Activated CD8-positive, alpha-beta memory T cell treated with anti-CD3 and anti-CD28 coated beads, Interleukin-2, amount 10 ng/mL, durations not matched to agents 7 days and 5 days (primary cell): Measurements from ENCODE around the gene KHDC3L. TPM values are rescaled to one million over a fixed set of nuclear protein-coding genes. Genes with fewer than 3 reads are reported as not detected.

Experiments used
- ATAC-seq: fragments of 150-1000 bp; cut with Tn5 transposase; one replicate; pipeline ENCODE4 v1.10.0; 2021; ENCODE audit warnings: moderate library complexity
- CTCF ChIA-PET: fragments of 350-600 bp; sonication (Branson Sonifier 250); formaldehyde crosslinking; loops from one replicate; lab custom pipeline; 2021; ENCODE audit warnings: antibody characterized with exemption; lab: Charles Lee
- DNase-seq: peaks from one replicate; pipeline ENCODE4 v3.0.0-alpha.2; 2020
- H3K27ac Mint-ChIP-seq: one replicate; pipeline ENCODE4 v1.8.0; 2021; ENCODE audit warnings: mild to moderate bottlenecking, mixed read lengths
- H3K27me3 Mint-ChIP-seq: one replicate; pipeline ENCODE4 v1.8.0; 2021; ENCODE audit warnings: mixed read lengths
- H3K36me3 Mint-ChIP-seq: one replicate; pipeline ENCODE4 v1.8.0; 2021; ENCODE audit warnings: mild to moderate bottlenecking, mixed read lengths
- H3K4me1 Mint-ChIP-seq: one replicate; pipeline ENCODE4 v1.8.0; 2021; ENCODE audit warnings: mixed read lengths
- H3K4me3 Mint-ChIP-seq: one replicate; pipeline ENCODE4 v1.8.0; 2021; ENCODE audit warnings: mild to moderate bottlenecking, moderate library complexity, mixed read lengths
- H3K9me3 Mint-ChIP-seq: one replicate; pipeline ENCODE4 v1.8.0; 2022; ENCODE audit warnings: low read depth, mixed read lengths
- total RNA-seq, 2 experiments: library from RNA; stranded (reverse); gene quantifications; one replicate each; pipeline ENCODE4 v1.2.3, GENCODE V29; 2021

KHDC3L gene
- not detected for total RNA-seq

DNA sequence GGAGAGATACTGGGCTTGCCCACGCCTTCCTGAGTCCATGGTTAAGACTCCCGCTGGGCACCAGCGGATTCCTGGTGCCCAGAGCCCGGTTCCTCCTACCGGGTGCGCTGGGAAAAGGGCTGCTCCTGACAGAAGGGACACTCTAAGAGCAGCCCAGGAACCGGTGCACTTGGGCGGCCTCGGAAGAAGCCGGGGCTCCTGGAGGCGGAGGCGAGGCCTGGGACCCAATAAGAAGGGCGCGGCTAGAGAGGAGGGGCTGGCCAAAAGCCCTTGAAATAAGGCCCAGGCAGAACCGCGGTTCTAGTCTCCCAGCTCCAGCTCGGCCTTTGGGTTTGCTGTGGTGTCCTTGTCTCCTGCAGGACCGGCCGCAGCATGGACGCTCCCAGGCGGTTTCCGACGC, at the start of gene KHDC3L:
Gene KHDC3L, plus strand, starts transcription at position 301 of the 400 bp plus-strand sequence. Its CDS starts 72 bp downstream, at position 373.
- H3K36me3 Mint-ChIP-seq, result no peaks in the 10 kb centered on the region
- no peak for DNase-seq
- H3K9me3 Mint-ChIP-seq, result no peaks in the 10 kb centered on the region
- no peak within 1 kb of the TSS for H3K27ac Mint-ChIP-seq
- no peak for ATAC-seq
- peaks cover 2% of the 10 kb centered on the region for H3K27me3 Mint-ChIP-seq
- CTCF ChIA-PET, result no interaction called here
- H3K4me3 Mint-ChIP-seq, result no peak within 1 kb of the TSS
- H3K4me1 Mint-ChIP-seq, result no peaks in the 10 kb centered on the region

DNA sequence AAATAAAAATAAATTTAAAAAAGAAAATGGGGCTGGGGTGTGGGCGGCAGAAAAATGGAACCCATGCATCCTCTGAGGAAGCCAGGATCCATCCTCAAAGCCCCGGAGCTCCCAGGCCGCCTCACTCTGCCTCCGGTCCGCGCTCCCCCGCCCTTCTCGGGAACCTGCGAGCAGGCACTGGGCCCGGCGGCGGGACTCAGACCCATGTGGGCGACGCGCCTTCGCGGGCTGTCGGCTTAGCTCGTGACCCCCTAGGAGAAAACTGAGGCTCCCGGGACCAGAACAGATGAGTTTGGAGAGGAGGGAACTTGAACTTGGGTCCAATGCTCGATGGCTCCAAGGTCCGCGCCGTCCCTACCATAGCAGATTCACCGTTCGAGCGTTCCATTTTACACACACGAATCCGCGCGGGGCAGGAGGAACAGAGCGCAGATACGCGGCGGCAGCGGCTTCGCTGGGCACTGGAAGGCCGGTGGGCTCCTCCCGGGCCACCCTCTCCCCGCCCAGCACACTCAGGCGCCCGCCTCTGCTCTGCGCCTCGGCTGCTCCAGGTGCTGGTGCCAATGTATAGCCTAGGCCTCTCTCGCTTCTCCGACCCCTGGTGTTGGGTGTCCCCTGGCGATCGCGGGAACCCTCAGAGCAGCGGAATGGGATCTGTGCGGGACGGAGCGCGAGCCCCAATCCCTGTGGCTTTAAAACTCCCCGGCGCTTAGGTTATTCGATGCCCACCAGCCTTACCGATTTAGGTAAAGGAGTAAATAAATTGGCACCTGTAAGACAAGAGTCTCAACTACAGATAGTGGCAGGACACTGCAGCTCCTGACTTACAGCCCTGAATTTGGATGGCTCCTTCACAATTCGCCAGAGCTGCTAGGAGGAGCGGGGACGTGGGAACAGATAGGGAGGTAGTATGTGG, 47.6 kb upstream of the KHDC3L start:
- peaks cover 9% of the 10 kb centered on the region for H3K4me1 Mint-ChIP-seq
- H3K4me3 Mint-ChIP-seq, result no peak overlapping the region
- H3K36me3 Mint-ChIP-seq, result peaks cover 8% of the 10 kb centered on the region
- no peak for ATAC-seq
- no peak overlapping the region for H3K27ac Mint-ChIP-seq
- CTCF ChIA-PET, result interaction anchor here (2.7 kb wide), 1 partner anchor 12 kb away, joined by 13 read pairs; no protein-coding TSS in a partner anchor
- peaks cover 57% of the 10 kb centered on the region for H3K27me3 Mint-ChIP-seq
- DNase-seq, result no peak
- H3K9me3 Mint-ChIP-seq, result no peaks in the 10 kb centered on the region

DNA sequence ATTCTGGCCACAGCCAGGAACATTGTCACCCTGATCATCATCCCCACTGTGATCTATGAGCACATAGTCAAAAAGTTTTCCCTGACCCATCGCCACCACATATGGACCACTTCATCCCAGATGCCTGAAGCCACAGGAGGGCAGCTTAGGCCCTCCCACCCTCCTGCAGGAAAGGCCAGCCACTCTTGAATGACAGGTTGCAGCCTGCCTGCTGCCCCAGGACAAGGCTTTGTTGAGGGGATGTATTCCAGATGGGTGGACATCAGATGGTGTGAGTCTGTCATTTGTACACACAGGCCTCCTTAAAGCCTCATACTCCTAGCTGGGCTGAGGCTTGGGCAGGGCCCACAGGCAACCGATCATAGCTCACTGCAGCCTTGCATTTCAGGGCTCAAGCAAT, 39.1 kb upstream of the KHDC3L start:
- Mint-ChIP-seq H3K4me3 (no peak overlapping the region), H3K9me3 (no peaks in the 10 kb centered on the region), H3K36me3 (no peaks in the 10 kb centered on the region), H3K27me3 (peaks cover 16% of the 10 kb centered on the region), H3K4me1 (peaks cover 2% of the 10 kb centered on the region), H3K27ac (no peak overlapping the region)
- ATAC-seq (no peak), DNase-seq (no peak)
- CTCF ChIA-PET, result interaction anchor here (0.8 kb wide), 1 partner anchor 912 kb away, joined by 3 read pairs; no protein-coding TSS in a partner anchor

GRCh38 chr6:73325656-73326055, 36.8 kb upstream of the KHDC3L start:
- Mint-ChIP-seq H3K9me3 (no peaks in the 10 kb centered on the region), H3K4me3 (no peak overlapping the region), H3K36me3 (no peaks in the 10 kb centered on the region)

GRCh38 chr6:73328790-73329189, 33.7 kb upstream of the KHDC3L start:
- no peaks in the 10 kb centered on the region for H3K36me3 Mint-ChIP-seq
- CTCF ChIA-PET, result interaction anchor here (0.6 to 4.0 kb wide), 9 partner anchors 10 to 920 kb away, joined by 3 to 20 read pairs (median 3); no protein-coding TSS in a partner anchor
- ATAC-seq (no peak), DNase-seq (no peak)
- peaks cover 42% of the 10 kb centered on the region for H3K27me3 Mint-ChIP-seq
- peaks cover 10% of the 10 kb centered on the region for H3K4me1 Mint-ChIP-seq
- H3K27ac Mint-ChIP-seq, result no peak overlapping the region
- H3K9me3 Mint-ChIP-seq, result no peaks in the 10 kb centered on the region
- H3K4me3 Mint-ChIP-seq, result no peak overlapping the region

More at GRCh38 chr6:73325656-73326055, 36.8 kb upstream of the KHDC3L start:
- DNase-seq (no peak), ATAC-seq (no peak)
- Mint-ChIP-seq H3K27ac (no peak overlapping the region), H3K27me3 (peaks cover 27% of the 10 kb centered on the region), H3K4me1 (peaks cover 10% of the 10 kb centered on the region)
- CTCF ChIA-PET, result interaction anchor here (1.1 to 3.8 kb wide), 6 partner anchors 26 to 709 kb away, joined by 3 to 25 read pairs (median 6); no protein-coding TSS in a partner anchor

DNA sequence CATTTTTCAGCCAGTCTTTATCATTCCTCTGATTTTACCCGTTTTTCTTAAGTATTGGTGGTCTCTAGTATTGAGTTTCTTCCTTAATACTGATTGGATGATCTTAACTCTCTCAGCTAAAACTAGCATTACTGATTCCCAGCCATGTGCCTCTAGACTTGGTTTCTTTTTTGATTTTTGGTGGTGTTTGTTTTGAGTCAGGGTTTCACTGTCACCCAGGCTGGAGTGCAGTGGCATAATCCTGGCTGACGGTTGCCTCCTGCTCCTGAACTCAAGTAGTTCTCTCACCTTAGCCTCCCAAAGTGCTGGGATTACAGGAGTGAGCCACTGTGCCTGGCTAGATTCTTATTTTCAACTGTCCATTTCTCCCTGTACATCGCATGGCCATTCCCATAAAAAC, 33.3 kb upstream of the KHDC3L start:
- DNase-seq (no peak), ATAC-seq (peak; percentile 74)
- CTCF ChIA-PET, result interaction anchor here (0.8 to 4.0 kb wide), 5 partner anchors 10 to 595 kb away, joined by 3 to 20 read pairs (median 3); no protein-coding TSS in a partner anchor
- H3K4me3 Mint-ChIP-seq, result no peak overlapping the region
- H3K36me3 Mint-ChIP-seq, result no peaks in the 10 kb centered on the region
- H3K9me3 Mint-ChIP-seq, result no peaks in the 10 kb centered on the region
- H3K27ac Mint-ChIP-seq, result no peak overlapping the region
- H3K27me3 Mint-ChIP-seq, result peaks cover 42% of the 10 kb centered on the region
- H3K4me1 Mint-ChIP-seq, result peaks cover 10% of the 10 kb centered on the region

DNA sequence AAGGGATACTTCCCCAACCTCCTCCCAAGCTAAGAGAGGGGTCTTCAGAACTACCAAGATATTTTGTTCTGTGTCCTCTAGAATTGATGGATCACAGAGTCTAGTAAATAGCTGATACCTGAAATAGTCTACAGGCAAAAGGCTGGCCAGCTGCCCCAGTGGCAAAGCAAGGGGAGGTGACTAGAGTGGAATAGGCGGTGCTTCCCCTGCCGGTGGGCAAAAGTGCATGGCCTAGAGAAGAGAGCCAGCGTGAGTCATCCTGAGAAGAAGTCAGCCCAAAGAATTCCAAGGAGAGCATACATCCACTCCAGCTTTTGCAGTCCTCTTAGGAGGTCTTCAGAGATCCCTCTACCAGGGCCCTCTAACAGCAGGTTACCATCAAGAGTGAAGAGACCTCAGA, 23.1 kb upstream of the KHDC3L start:
- peaks cover 5% of the 10 kb centered on the region for H3K27me3 Mint-ChIP-seq
- DNase-seq (no peak), ATAC-seq (no peak)
- H3K36me3 Mint-ChIP-seq, result no peaks in the 10 kb centered on the region
- H3K9me3 Mint-ChIP-seq, result no peaks in the 10 kb centered on the region
- no peak overlapping the region for H3K27ac Mint-ChIP-seq
- no peaks in the 10 kb centered on the region for H3K4me1 Mint-ChIP-seq
- CTCF ChIA-PET, result no interaction called here
- no peak overlapping the region for H3K4me3 Mint-ChIP-seq

GRCh38 chr6:73340048-73340447, 22.4 kb upstream of the KHDC3L start:
- no peaks in the 10 kb centered on the region for H3K36me3 Mint-ChIP-seq
- H3K27me3 Mint-ChIP-seq, result peaks cover 7% of the 10 kb centered on the region
- H3K9me3 Mint-ChIP-seq, result no peaks in the 10 kb centered on the region
- CTCF ChIA-PET, result no interaction called here
- no peaks in the 10 kb centered on the region for H3K4me1 Mint-ChIP-seq
- no peak overlapping the region for H3K27ac Mint-ChIP-seq
- ATAC-seq (no peak), DNase-seq (no peak)
- H3K4me3 Mint-ChIP-seq, result no peak overlapping the region

DNA sequence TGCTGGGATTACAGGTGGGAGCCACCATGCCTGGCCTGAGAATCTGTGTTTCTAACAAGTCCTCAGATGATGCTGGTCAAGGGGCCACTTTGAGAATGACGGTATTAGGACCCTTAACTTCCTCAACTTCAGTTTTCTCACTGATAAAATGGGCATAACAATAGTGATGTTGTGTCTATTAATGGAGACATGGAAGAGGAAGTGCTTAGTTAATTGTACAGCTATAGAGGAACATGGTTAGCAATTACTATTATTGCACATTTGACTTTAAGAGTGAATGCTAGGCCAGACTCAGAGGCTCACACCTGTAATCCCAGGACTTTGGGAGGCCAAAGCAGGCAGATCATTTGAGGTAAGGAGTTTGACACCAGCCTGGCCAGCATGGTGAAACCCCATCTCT, 21.1 kb upstream of the KHDC3L start:
- CTCF ChIA-PET, result no interaction called here
- Mint-ChIP-seq H3K27ac (no peak overlapping the region), H3K36me3 (no peaks in the 10 kb centered on the region), H3K4me1 (no peaks in the 10 kb centered on the region), H3K27me3 (peaks cover 7% of the 10 kb centered on the region), H3K9me3 (no peaks in the 10 kb centered on the region), H3K4me3 (no peak overlapping the region)
- DNase-seq (no peak), ATAC-seq (no peak)

GRCh38 chr6:73342174-73342573, 20.3 kb upstream of the KHDC3L start:
- H3K36me3 Mint-ChIP-seq, result no peaks in the 10 kb centered on the region
- no peak for ATAC-seq
- peaks cover 14% of the 10 kb centered on the region for H3K27me3 Mint-ChIP-seq
- no peaks in the 10 kb centered on the region for H3K4me1 Mint-ChIP-seq
- CTCF ChIA-PET, result no interaction called here
- no peak overlapping the region for H3K4me3 Mint-ChIP-seq
- H3K9me3 Mint-ChIP-seq, result no peaks in the 10 kb centered on the region
- DNase-seq, result no peak
- no peak overlapping the region for H3K27ac Mint-ChIP-seq

GRCh38 chr6:73343164-73343563, 19.3 kb upstream of the KHDC3L start:
- ATAC-seq, result no peak
- H3K36me3 Mint-ChIP-seq, result no peaks in the 10 kb centered on the region
- H3K27me3 Mint-ChIP-seq, result peaks cover 22% of the 10 kb centered on the region
- no peak overlapping the region for H3K27ac Mint-ChIP-seq
- H3K4me1 Mint-ChIP-seq, result no peaks in the 10 kb centered on the region
- DNase-seq, result no peak
- no peak overlapping the region for H3K4me3 Mint-ChIP-seq
- no peaks in the 10 kb centered on the region for H3K9me3 Mint-ChIP-seq
- CTCF ChIA-PET, result no interaction called here

DNA sequence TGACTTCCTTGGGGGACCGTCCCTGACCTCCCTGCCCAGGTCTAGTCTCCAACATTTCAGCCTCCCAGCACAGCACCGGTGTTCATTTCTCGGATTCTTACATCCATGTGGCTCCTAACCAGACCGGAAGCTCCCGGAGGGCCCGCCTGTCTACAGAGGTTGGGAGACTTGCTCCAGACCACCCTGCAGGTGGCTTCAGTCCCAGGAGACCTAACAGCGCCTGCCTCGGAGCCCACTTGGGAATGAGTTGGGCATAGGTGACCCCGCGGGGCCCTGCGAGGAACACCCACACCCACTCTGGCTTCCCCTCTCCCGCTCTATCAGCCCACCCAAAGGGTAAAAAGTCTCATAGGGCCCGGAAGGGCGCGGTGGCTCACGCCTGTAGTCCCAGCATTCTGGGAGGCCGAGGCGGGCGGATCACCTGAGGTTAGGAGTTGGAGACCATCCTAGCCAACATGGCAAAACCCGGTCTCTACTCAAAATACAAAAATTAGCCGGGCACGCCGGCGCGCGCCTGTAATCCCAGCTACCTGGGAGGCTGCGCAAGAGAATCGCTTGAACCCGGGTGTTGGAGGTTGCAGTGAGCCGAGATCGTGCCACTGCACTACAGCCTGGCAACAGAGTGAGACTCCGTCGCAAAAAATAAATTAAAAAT, 13.8 kb upstream of the KHDC3L start:
- DNase-seq (no peak), ATAC-seq (no peak)
- Mint-ChIP-seq H3K9me3 (no peaks in the 10 kb centered on the region), H3K4me3 (no peak overlapping the region), H3K27ac (no peak overlapping the region), H3K27me3 (peaks cover 49% of the 10 kb centered on the region), H3K36me3 (no peaks in the 10 kb centered on the region), H3K4me1 (no peaks in the 10 kb centered on the region)
- CTCF ChIA-PET, result no interaction called here

DNA sequence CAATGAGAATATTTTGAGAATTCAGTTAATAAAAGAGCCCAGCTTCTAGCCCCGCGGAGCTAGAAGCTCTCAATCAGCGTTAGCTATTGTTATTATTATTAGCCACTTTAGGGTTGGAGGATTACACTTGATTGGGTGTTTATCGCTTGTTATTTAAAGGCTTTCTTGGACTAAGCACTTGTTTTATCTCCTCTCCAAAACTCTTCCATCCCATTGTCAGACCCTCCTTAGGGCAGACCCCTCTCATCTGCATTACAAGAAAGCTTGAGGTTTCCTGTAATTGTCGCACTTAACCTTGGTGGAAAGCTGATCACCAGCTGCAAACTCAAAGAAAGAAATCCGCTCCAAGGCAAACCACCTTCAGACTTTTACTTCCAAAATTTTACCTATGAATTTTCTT, 13.1 kb upstream of the KHDC3L start:
- CTCF ChIA-PET, result no interaction called here
- ATAC-seq, result no peak
- Mint-ChIP-seq H3K4me3 (no peak overlapping the region), H3K9me3 (no peaks in the 10 kb centered on the region), H3K27me3 (peaks cover 49% of the 10 kb centered on the region), H3K27ac (no peak overlapping the region), H3K36me3 (no peaks in the 10 kb centered on the region), H3K4me1 (no peaks in the 10 kb centered on the region)
- no peak for DNase-seq
